Vagina (tissue), 2 donors: Measurements from ENCODE around the gene PIK3CB. TPM values are rescaled to one million over a fixed set of nuclear protein-coding genes. Genes with fewer than 3 reads are reported as not detected.

Experiments
- DNase-seq, 2 donors: peaks; one replicate each; pipeline ENCODE4 v3.0.0-alpha.2; 2017; ENCODE audit errors: extremely low spot score in 2 of 2
- H3K27ac ChIP-seq: fragments of 200-600 bp; sonication (generic); one replicate; pipeline ENCODE4 v1.5.1; 2019
- H3K27me3 ChIP-seq: fragments of 200-600 bp; sonication (generic); one replicate; pipeline ENCODE4 v1.5.1; 2019
- H3K36me3 ChIP-seq, 2 donors: fragments of 200-600 bp; sonication (generic); one replicate each; pipeline ENCODE4 v1.5.1; 2017 to 2019
- H3K4me1 ChIP-seq: fragments of 200-600 bp; sonication (generic); one replicate; pipeline ENCODE4 v1.5.1; 2019
- H3K4me3 ChIP-seq, 2 donors: fragments of 200-600 bp; sonication (generic); 1 replicate in 1 of 2; 2 replicates in 1 of 2; pipeline ENCODE4 v1.5.1; 2016 to 2019
- H3K9me3 ChIP-seq: fragments of 200-600 bp; sonication (generic); one replicate; pipeline ENCODE4 v1.5.1; 2019
- CTCF ChIP-seq, 3 experiments: fragments of 450-650 bp in 2 of 3; fragments of 200-600 bp in 1 of 3; sonication (generic) in 1 of 3; IDR thresholded peaks; one replicate each; pipeline ENCODE4 v1.5.1; 2017 to 2019; ENCODE audit warnings: antibody characterized with exemption in 3 of 3, mild to moderate bottlenecking in 2 of 3, moderate library complexity in 2 of 3
- POLR2A ChIP-seq, 2 donors: fragments of 450-650 bp; IDR thresholded peaks; one replicate each; pipeline ENCODE4 v1.6.1; 2017; ENCODE audit warnings: antibody characterized with exemption in 2 of 2, mild to moderate bottlenecking in 2 of 2, moderate library complexity in 2 of 2
- POLR2AphosphoS5 ChIP-seq, 2 donors: sonication (generic); formaldehyde crosslinking; IDR thresholded peaks; one replicate each; pipeline ENCODE4 v1.9.0; 2017; ENCODE audit warnings: antibody characterized with exemption in 2 of 2, mild to moderate bottlenecking in 2 of 2, low read depth in 1 of 2; ENCODE audit not compliant: insufficient read depth in 1 of 2
- intact Hi-C: fragments of 100-400 bp; cut with DNase I; formaldehyde crosslinking; loops from one replicate; pipeline ENCODE4 v1.15.1; 2023
- total RNA-seq: library from RNA; depleted of rRNA; stranded (reverse); fragments of >200 nt; gene quantifications from one replicate; pipeline ENCODE4 v1.2.3, GENCODE V29; 2016

The PIK3CB gene
- total RNA-seq, 1 donor from 2014 or later, result 31.9 TPM

DNA sequence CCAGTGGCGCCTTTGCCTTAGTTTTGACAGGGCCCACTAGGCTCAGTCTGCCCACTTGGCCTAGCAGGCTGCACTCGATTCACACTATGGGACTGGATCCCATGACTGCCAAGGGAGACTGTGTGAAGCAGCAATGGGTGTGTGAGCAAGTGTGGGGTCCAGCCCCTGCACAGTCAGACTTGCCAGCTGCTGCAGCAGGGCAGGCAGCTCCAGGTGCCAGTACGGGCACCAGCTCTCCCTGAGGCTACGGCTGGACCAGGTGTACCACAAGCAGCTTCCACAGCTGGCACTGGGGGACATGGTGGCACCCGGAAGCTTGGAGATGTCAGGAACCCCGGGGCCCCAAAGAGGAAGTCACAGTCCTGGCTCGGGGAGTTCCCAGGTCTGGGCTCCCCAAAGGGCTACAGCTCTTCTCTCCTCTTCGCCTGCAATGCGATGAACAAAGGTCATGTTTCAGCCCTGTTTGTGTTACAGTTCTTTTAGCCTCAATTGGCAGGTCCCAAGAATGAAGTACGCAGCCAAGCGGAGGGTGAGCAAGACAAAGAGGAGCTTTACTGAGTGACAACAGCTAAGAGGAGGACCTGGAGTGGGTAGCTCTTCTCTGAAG, 67.1 kb downstream of the PIK3CB start:
- no peaks in the 10 kb centered on the region for H3K27me3 ChIP-seq
- H3K4me1 ChIP-seq, result no peaks in the 10 kb centered on the region
- H3K9me3 ChIP-seq, result no peaks in the 10 kb centered on the region
- no peak for TF ChIP-seq POLR2AphosphoS5 (IDR thresholded peaks at IDR 0.05; ENCODE audit: insufficient read depth in 1 of 2, low read depth in 1 of 2)
- no peak for TF ChIP-seq POLR2A (IDR thresholded peaks at IDR 0.05)
- no peak for TF ChIP-seq CTCF (IDR thresholded peaks at IDR 0.05)
- intact Hi-C loops, result no loop called here
- no peak overlapping the region for H3K27ac ChIP-seq
- peak in 1 of 2 donors; percentile 70 for DNase-seq
- peaks cover 0 to 8% of the 10 kb centered on the region in 2 donors for H3K36me3 ChIP-seq
- H3K4me3 ChIP-seq, result no peak overlapping the region

DNA sequence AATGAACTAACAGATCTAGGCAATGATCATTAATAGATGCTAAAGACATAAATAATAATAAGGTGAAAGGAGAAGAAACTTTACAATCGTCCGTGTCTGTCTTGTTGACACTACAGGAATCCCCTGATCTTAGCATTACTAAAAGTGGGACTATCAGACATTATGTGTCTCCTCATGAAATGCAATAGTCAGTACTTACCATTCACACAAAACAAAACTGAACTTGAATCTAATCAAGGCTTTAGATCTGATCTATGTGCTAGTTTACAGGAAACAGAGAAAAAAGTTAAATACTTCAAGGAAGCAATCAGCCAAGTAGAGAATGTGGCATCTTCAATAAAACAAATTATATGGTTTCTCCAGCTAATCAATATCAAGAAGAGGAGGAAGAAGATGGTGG, 73.7 kb downstream of the PIK3CB start:
- no peak for TF ChIP-seq POLR2AphosphoS5 (IDR thresholded peaks at IDR 0.05; ENCODE audit: insufficient read depth in 1 of 2, low read depth in 1 of 2)
- H3K4me3 ChIP-seq, result no peak overlapping the region
- no peaks in the 10 kb centered on the region for H3K27me3 ChIP-seq
- intact Hi-C loops, result no loop called here
- H3K27ac ChIP-seq, result no peak overlapping the region
- H3K9me3 ChIP-seq, result no peaks in the 10 kb centered on the region
- no peak for DNase-seq
- H3K36me3 ChIP-seq, result no peaks in the 10 kb centered on the region
- H3K4me1 ChIP-seq, result no peaks in the 10 kb centered on the region

DNA sequence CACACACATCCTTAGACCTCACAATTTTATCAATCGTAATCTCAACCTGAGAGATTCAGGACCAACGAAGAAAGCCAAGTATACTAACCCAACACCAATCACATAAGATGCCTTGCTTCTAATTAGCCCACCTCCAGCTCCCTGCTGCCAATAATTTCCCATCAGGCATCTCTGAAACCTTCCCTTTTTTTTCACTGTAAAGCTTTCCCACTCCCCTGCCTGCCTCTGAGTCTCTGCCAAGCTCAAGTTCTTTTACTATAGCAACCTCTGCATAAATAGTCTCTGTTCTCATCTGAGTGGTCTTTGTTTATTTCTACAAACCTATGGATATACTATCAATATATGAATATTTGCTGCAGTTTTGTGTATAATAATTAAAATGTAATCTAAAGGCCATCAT, 86.5 kb downstream of the PIK3CB start:
- Histone ChIP-seq H3K27me3 (no peaks in the 10 kb centered on the region), H3K4me3 (no peak overlapping the region), H3K4me1 (no peaks in the 10 kb centered on the region), H3K9me3 (no peaks in the 10 kb centered on the region), H3K27ac (no peak overlapping the region), H3K36me3 (no peaks in the 10 kb centered on the region)
- no peak for DNase-seq
- no peak for TF ChIP-seq POLR2AphosphoS5 (IDR thresholded peaks at IDR 0.05; ENCODE audit: insufficient read depth in 1 of 2, low read depth in 1 of 2)
- no peak for TF ChIP-seq POLR2A (IDR thresholded peaks at IDR 0.05)
- no peak for TF ChIP-seq CTCF (IDR thresholded peaks at IDR 0.05)
- intact Hi-C loops, result no loop called here

DNA sequence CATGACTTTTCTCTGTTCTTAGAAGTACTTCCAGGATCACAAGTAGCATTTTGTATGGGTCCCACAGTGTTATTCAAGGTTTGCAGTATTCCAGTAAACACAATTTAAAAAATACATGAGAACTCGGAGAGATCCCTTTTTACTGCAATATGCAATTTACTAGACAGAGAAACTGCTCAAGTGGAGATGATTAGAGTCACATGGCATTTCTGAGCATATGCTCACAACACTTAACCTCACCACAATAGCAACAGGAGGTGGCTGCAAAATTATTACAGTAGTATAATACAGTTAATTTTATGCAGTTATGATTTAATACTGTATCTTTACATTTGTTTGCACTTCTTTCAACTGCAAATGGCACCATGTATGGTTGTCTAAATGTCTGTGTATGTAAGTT, 87.5 kb downstream of the PIK3CB start:
- H3K4me3 ChIP-seq, result no peak overlapping the region
- no peak overlapping the region for H3K27ac ChIP-seq
- H3K27me3 ChIP-seq, result no peaks in the 10 kb centered on the region
- H3K36me3 ChIP-seq, result no peaks in the 10 kb centered on the region
- intact Hi-C loops, result no loop called here
- TF ChIP-seq POLR2A (IDR thresholded peaks at IDR 0.05), result no peak
- no peak for DNase-seq
- no peaks in the 10 kb centered on the region for H3K4me1 ChIP-seq
- H3K9me3 ChIP-seq, result no peaks in the 10 kb centered on the region

DNA sequence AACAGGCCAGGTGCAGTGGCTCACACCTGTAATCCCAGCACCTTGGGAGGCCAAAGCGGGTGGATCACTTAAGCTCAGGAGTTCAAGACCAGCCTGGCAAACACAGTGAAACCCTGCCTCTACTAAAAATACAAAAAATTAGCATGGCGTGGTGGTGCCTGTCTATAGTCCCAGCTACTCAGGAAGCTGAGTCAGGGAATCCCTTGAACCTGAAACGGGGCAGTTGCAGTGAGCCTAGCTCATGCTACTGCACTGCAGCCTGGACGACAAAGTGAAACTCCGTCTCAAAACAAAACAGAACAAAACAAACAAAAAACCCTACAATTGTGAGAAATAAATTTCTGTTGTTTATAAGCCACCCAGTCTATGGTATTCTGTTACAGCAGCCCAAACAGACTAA, 94.7 kb downstream of the PIK3CB start:
- Histone ChIP-seq H3K9me3 (no peaks in the 10 kb centered on the region), H3K27ac (no peak overlapping the region), H3K27me3 (no peaks in the 10 kb centered on the region), H3K4me3 (no peak overlapping the region), H3K4me1 (no peaks in the 10 kb centered on the region), H3K36me3 (no peaks in the 10 kb centered on the region)
- intact Hi-C loops, result no loop called here
- no peak for DNase-seq
- TF ChIP-seq POLR2A (IDR thresholded peaks at IDR 0.05) (no peak), POLR2AphosphoS5 (IDR thresholded peaks at IDR 0.05; ENCODE audit: insufficient read depth in 1 of 2, low read depth in 1 of 2) (no peak), CTCF (IDR thresholded peaks at IDR 0.05) (no peak)

DNA sequence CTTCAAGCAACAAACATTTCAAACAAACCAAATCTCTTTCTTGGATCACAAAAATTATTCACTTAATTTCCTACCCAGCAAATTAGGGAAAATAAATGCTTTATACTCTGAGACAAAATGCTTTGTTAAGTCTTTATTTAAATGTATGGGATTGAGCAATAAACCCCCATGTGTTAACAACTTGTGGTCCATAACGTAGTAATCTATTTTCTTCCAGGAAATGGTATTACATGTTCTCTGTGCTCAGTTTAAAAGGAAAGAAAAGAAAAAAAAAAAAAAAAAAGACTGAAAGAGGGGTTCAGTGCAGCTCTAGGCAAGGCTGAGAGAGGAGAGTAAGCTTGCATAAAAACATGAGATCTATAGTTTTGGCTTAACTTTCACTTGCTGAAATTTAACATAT, 102.3 kb downstream of the PIK3CB start:
- intact Hi-C loops, result no loop called here
- H3K27ac ChIP-seq, result no peak overlapping the region
- no peaks in the 10 kb centered on the region for H3K9me3 ChIP-seq
- peaks cover 0 to 4% of the 10 kb centered on the region in 2 donors for H3K36me3 ChIP-seq
- no peak for DNase-seq
- no peaks in the 10 kb centered on the region for H3K27me3 ChIP-seq
- TF ChIP-seq CTCF (IDR thresholded peaks at IDR 0.05) (no peak), POLR2AphosphoS5 (IDR thresholded peaks at IDR 0.05; ENCODE audit: insufficient read depth in 1 of 2, low read depth in 1 of 2) (no peak), POLR2A (IDR thresholded peaks at IDR 0.05) (no peak)
- H3K4me3 ChIP-seq, result no peak overlapping the region
- no peaks in the 10 kb centered on the region for H3K4me1 ChIP-seq
